ENCODE data around the gene ZBTB7C. TPM values are rescaled to one million over a fixed set of nuclear protein-coding genes. Genes with fewer than 3 reads are reported as not detected.

ZBTB7C gene
- total and polyA plus RNA-seq, 4 donors = 3.2 to 10.9 (median 3.7) TPM

DNA sequence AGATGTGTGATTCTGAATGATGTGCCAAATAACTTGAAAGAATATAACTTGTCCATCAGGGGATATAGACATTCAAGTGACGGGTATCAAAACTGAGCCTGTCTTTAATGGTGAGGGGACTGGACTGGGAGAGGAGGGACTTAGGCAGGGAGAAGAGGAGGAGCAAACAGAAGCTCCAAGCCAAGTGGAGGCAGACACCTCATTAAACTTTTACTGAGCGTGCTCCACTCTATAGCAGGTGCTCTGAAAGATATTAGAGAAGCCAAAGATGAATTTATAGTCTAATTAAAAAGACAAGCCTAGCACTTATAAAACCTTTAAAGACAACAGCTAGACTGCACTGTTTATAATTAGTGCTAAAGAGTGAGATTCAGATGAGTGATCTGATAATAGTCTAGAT, 431.0 kb downstream of the ZBTB7C start:
- H3K4me1 ChIP-seq (ENCODE audit: control insufficient read depth in 5 of 5, insufficient read depth in 5 of 5, low read length in 5 of 5) = no peaks in the 10 kb centered on the region
- no peak overlapping the region for H3K9ac ChIP-seq (ENCODE audit: insufficient read depth in 1 of 2, low read length in 2 of 2)
- WGBS, 2 donors = 90 to 98% methylated on average over 2 of the region's 2 CpGs
- no peak overlapping the region for H3K4me3 ChIP-seq
- H3K27ac ChIP-seq (ENCODE audit: low read depth in 1 of 2, low read length in 1 of 2) = no peak overlapping the region
- H3K36me3 ChIP-seq (ENCODE audit: control insufficient read depth in 4 of 4, insufficient read depth in 4 of 4, low read length in 4 of 4) = no peaks in the 10 kb centered on the region
- DNase-seq (no peak), ATAC-seq (ENCODE audit: insufficient read depth, low FRiP score) (no peak)
- TF ChIP-seq, protein P1, sequence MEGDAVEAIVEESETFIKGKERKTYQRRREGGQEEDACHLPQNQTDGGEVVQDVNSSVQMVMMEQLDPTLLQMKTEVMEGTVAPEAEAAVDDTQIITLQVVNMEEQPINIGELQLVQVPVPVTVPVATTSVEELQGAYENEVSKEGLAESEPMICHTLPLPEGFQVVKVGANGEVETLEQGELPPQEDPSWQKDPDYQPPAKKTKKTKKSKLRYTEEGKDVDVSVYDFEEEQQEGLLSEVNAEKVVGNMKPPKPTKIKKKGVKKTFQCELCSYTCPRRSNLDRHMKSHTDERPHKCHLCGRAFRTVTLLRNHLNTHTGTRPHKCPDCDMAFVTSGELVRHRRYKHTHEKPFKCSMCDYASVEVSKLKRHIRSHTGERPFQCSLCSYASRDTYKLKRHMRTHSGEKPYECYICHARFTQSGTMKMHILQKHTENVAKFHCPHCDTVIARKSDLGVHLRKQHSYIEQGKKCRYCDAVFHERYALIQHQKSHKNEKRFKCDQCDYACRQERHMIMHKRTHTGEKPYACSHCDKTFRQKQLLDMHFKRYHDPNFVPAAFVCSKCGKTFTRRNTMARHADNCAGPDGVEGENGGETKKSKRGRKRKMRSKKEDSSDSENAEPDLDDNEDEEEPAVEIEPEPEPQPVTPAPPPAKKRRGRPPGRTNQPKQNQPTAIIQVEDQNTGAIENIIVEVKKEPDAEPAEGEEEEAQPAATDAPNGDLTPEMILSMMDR (IDR thresholded peaks at IDR 0.05; ENCODE audit: control extremely low read depth, extremely low read depth) = no peak
- no peaks in the 10 kb centered on the region for H3K9me3 ChIP-seq (ENCODE audit: control insufficient read depth in 4 of 4, insufficient read depth in 3 of 4, low read length in 3 of 4)
- H3K27me3 ChIP-seq (ENCODE audit: control insufficient read depth in 3 of 3, insufficient read depth in 3 of 3, low read length in 2 of 3) = peaks cover 0 to 2% (median 0%) of the 10 kb centered on the region in 3 donors

Small RNAs within 50 kb of the gene (small RNA-seq; reads per million reads assigned to genes)
- not detected for gene RNU6-708P (ENCODE audit: low replicate concordance)

Other genes with a start within 250 kb of the ZBTB7C start
- 10 to 100 TPM; 30.2 to 45.7 TPM for gene CTIF, start 129.6 kb upstream of the ZBTB7C start, total RNA-seq
- 10 to 100 TPM; 12.2 to 35.0 TPM for gene CTIF, start 129.6 kb upstream of the ZBTB7C start, polyA plus RNA-seq

Data from lung (tissue), 13 donors.